Measurements from ENCODE around the gene TFDP2.
"Not testable (repeated sequence)": the region's sequence is repeated elsewhere in the genome, so short reads cannot be mapped to it uniquely, and the experiment has no call there.

DNA sequence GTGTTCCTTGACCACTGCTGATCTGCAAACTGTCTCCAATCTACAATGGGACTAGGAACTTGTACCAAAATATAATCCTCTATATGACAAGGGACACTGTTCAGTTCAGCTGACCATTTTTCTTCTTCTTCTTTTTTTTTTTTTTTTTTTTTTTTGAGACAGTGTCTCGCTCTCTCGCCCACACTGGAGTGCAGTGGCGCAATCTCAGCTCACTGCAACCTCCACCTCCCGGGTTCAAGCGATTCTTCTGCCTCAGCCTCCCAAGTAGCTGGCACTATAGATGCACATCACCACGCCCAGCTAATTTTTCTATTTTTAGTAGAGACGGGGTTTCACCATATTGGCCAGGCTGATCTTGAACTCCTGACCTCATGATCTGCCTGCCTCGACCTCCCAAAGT is 174.6 kb downstream of the TFDP2 start:
- TF ChIP-seq, protein P1, sequence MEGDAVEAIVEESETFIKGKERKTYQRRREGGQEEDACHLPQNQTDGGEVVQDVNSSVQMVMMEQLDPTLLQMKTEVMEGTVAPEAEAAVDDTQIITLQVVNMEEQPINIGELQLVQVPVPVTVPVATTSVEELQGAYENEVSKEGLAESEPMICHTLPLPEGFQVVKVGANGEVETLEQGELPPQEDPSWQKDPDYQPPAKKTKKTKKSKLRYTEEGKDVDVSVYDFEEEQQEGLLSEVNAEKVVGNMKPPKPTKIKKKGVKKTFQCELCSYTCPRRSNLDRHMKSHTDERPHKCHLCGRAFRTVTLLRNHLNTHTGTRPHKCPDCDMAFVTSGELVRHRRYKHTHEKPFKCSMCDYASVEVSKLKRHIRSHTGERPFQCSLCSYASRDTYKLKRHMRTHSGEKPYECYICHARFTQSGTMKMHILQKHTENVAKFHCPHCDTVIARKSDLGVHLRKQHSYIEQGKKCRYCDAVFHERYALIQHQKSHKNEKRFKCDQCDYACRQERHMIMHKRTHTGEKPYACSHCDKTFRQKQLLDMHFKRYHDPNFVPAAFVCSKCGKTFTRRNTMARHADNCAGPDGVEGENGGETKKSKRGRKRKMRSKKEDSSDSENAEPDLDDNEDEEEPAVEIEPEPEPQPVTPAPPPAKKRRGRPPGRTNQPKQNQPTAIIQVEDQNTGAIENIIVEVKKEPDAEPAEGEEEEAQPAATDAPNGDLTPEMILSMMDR (IDR thresholded peaks at IDR 0.05), result not testable (repeated sequence)
- TF ChIP-seq POLR2A (IDR thresholded peaks at IDR 0.05; ENCODE audit: low read depth), result not testable (repeated sequence)

All from esophagus muscularis mucosa (tissue), 3 donors.